Activated CD8-positive, alpha-beta T cell treated with anti-CD3 and anti-CD28 coated beads, Interleukin-2, amount 10 ng/mL, durations not matched to agents 7 days and 5 days (primary cell): ENCODE results near the gene RAPGEF2. TPM values are rescaled to one million over a fixed set of nuclear protein-coding genes. Genes with fewer than 3 reads are reported as not detected.
"Not testable (repeated sequence)": the region's sequence is repeated elsewhere in the genome, so short reads cannot be mapped to it uniquely, and the experiment has no call there.

ENCODE experiments used
- ATAC-seq: fragments of 150-1000 bp; cut with Tn5 transposase; one replicate; pipeline ENCODE4 v1.10.0; 2021; ENCODE audit warnings: moderate library complexity
- CTCF ChIA-PET: fragments of 350-600 bp; sonication (Branson Sonifier 250); formaldehyde crosslinking; loops from one replicate; lab custom pipeline; 2021; ENCODE audit warnings: antibody characterized with exemption; lab: Charles Lee
- POLR2A ChIA-PET: fragments of 350-600 bp; sonication (Branson Sonifier 250); formaldehyde crosslinking; loops from one replicate; lab custom pipeline; 2021; ENCODE audit warnings: antibody characterized with exemption; lab: Charles Lee
- DNase-seq: peaks from one replicate; pipeline ENCODE4 v3.0.0-alpha.2; 2020
- H3K27ac Mint-ChIP-seq: one replicate; pipeline ENCODE4 v1.8.0; 2021; ENCODE audit warnings: mild to moderate bottlenecking, mixed read lengths
- H3K27me3 Mint-ChIP-seq: one replicate; pipeline ENCODE4 v1.8.0; 2021; ENCODE audit warnings: low read depth, mixed read lengths
- H3K36me3 Mint-ChIP-seq: one replicate; pipeline ENCODE4 v1.8.0; 2021; ENCODE audit warnings: low read depth, mixed read lengths
- H3K4me1 Mint-ChIP-seq: one replicate; pipeline ENCODE4 v1.8.0; 2021; ENCODE audit warnings: low read depth, mixed read lengths
- H3K4me3 Mint-ChIP-seq: one replicate; pipeline ENCODE4 v1.8.0; 2021; ENCODE audit warnings: mild to moderate bottlenecking, mixed read lengths
- H3K9me3 Mint-ChIP-seq: one replicate; pipeline ENCODE4 v1.8.0; 2022; ENCODE audit warnings: mixed read lengths; ENCODE audit not compliant: insufficient read depth
- total RNA-seq, 2 experiments: library from RNA; stranded (reverse); gene quantifications; one replicate each; pipeline ENCODE4 v1.2.3, GENCODE V29; 2021

RAPGEF2 gene
- total RNA-seq, 2 experiments from 2014 or later, result 10.4 to 12.2 TPM

DNA sequence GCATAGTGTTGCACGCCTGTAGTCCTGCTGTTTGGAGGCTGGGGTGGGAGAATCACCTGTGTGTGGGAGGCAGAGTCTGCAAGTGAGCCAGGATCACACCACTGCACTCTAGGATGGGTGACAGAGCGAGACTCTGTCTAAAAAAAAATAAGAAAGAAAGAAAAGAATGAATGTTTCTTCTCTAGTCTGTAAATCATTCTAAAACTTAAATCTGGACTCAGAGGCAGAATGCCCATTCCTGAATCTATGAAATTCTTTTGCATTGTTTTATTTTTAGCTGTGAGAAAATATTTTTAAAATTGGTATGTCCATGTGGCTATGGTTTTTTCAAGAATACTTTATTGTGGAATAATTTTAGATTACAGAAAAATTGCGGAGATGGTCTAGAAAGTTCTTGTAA is 49.3 kb downstream of the RAPGEF2 start:
- ATAC-seq (no peak), DNase-seq (no peak)
- Mint-ChIP-seq H3K4me1 (no peaks in the 10 kb centered on the region), H3K27me3 (no peaks in the 10 kb centered on the region), H3K4me3 (no peak overlapping the region), H3K27ac (no peak overlapping the region), H3K36me3 (no peaks in the 10 kb centered on the region), H3K9me3 (no peaks in the 10 kb centered on the region)
- ChIA-PET POLR2A (no interaction called here), CTCF (no interaction called here)

DNA sequence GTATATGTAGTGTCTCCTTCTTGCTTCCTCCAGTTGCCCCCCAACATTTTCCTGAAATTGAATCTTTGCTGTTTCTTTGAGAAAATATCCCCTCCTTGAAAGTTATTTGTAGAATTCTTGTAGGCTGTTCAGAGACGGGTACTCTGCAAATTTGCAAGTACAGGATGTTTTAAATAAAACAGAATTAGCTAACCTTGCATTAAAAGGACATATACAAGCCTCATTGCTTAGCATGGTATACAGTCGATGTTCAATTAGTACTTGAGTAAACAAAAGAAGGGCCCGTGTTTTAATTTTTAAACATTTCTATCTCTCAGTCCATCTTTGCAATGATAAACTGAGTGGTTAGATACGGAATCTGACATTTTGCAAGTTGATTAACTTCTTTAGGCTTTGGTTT is 50.8 kb downstream of the RAPGEF2 start:
- Mint-ChIP-seq H3K27me3 (no peaks in the 10 kb centered on the region), H3K27ac (no peak overlapping the region), H3K4me1 (no peaks in the 10 kb centered on the region), H3K4me3 (no peak overlapping the region), H3K9me3 (no peaks in the 10 kb centered on the region), H3K36me3 (no peaks in the 10 kb centered on the region)
- ChIA-PET CTCF (no interaction called here), POLR2A (no interaction called here)
- DNase-seq, result no peak
- ATAC-seq, result no peak

DNA sequence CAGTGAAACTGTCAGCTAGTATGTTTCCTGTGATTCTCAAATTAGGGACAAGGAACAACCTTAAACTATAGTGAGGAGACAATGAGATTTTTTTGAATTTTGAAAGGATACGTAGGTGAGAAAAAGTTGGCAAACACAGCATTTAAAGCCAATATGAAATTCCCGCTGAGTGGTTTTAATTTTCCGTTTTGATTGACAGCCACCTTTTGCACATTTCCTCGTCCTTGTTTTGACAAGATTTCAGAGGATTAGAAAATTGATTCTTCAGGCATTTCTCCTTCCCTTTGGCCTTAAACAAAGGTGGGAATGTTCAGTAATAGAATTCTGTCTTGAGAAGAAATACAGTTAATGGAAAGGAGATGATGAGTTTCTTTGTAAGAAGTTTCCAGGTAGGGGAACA is 52.2 kb downstream of the RAPGEF2 start:
- no peak for DNase-seq
- CTCF ChIA-PET, result no interaction called here
- no peak overlapping the region for H3K4me3 Mint-ChIP-seq
- no peak overlapping the region for H3K27ac Mint-ChIP-seq
- POLR2A ChIA-PET, result no interaction called here
- no peaks in the 10 kb centered on the region for H3K36me3 Mint-ChIP-seq
- H3K4me1 Mint-ChIP-seq, result no peaks in the 10 kb centered on the region
- no peaks in the 10 kb centered on the region for H3K9me3 Mint-ChIP-seq
- peaks cover 3% of the 10 kb centered on the region for H3K27me3 Mint-ChIP-seq
- no peak for ATAC-seq

DNA sequence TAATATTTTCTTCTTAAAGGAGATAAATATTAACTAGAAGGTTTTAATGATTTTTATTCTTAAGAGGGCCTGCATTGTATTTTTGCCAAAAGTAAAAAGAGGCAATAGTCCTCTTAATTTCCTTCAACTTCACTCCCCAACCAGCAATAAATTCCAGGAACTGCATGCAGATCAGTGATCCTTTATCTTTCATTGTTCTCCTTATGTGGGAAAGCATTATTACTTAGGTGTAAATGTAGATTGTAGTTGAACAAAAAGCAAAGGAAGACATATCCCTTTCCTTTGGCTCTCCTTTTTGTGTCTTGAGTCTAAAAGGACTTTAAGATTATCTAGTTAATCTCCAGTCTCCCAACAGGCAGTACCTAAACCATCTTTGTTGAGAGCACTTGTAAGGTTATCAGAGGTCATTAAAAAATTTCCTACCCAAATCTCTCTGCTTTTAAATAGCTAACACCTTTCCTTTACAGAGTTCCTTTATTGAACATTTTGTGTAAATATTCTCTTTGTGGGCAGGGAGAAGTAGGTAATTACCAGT is 55.3 kb downstream of the RAPGEF2 start:
- H3K27me3 Mint-ChIP-seq, result peaks cover 3% of the 10 kb centered on the region
- POLR2A ChIA-PET, result no interaction called here
- ATAC-seq (no peak), DNase-seq (no peak)
- CTCF ChIA-PET, result no interaction called here
- H3K36me3 Mint-ChIP-seq, result no peaks in the 10 kb centered on the region
- no peak overlapping the region for H3K27ac Mint-ChIP-seq
- H3K4me1 Mint-ChIP-seq, result no peaks in the 10 kb centered on the region
- H3K4me3 Mint-ChIP-seq, result no peak overlapping the region
- H3K9me3 Mint-ChIP-seq, result no peaks in the 10 kb centered on the region

DNA sequence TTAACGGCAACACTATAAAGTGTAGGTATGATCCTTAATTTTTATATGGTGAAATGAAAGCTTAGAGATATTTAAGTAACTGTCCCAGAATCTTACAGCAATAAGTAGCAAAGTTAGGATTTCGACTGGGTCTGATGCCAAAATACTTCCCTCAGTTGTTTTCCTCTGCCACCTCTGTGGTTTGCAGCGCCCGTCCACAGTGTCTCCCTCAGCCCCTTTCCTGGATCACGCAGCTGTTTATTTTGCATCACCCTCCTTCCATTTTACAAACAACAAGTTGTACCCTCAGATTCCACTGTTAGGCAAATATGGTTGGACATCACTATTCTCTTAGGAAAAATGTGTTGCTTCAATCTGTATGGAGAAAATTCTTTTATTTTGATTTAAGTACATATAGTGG is 56.1 kb downstream of the RAPGEF2 start:
- ChIA-PET CTCF (no interaction called here), POLR2A (no interaction called here)
- Mint-ChIP-seq H3K27me3 (peaks cover 3% of the 10 kb centered on the region), H3K9me3 (no peaks in the 10 kb centered on the region), H3K4me1 (no peaks in the 10 kb centered on the region), H3K36me3 (no peaks in the 10 kb centered on the region), H3K27ac (no peak overlapping the region), H3K4me3 (no peak overlapping the region)
- no peak for ATAC-seq
- DNase-seq, result no peak

DNA sequence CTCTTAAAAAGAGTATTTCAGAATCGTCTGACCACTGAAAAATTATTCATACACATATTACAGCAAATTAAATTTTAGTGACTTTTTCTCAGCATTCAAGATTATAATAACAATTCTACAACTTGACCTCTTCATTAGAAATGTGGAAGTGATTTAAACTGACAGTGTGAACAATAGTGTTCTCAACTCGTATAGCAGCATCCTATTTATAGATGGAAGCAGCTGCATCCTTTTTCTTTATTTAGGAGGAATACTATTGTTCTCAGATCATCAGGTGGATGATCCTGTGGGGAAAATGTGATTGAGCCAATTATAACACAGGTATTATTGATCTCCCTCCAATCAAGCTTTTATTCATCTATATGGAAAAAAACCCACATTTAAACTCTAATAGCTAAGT is 56.7 kb downstream of the RAPGEF2 start:
- no peak overlapping the region for H3K4me3 Mint-ChIP-seq
- ATAC-seq (no peak), DNase-seq (no peak)
- no peak overlapping the region for H3K27ac Mint-ChIP-seq
- ChIA-PET CTCF (interaction anchor here (1.1 kb wide), 1 partner anchor 43 kb away, joined by 3 read pairs; no protein-coding TSS in a partner anchor), POLR2A (no interaction called here)
- peaks cover 3% of the 10 kb centered on the region for H3K27me3 Mint-ChIP-seq
- no peaks in the 10 kb centered on the region for H3K9me3 Mint-ChIP-seq
- no peaks in the 10 kb centered on the region for H3K4me1 Mint-ChIP-seq
- H3K36me3 Mint-ChIP-seq, result no peaks in the 10 kb centered on the region

DNA sequence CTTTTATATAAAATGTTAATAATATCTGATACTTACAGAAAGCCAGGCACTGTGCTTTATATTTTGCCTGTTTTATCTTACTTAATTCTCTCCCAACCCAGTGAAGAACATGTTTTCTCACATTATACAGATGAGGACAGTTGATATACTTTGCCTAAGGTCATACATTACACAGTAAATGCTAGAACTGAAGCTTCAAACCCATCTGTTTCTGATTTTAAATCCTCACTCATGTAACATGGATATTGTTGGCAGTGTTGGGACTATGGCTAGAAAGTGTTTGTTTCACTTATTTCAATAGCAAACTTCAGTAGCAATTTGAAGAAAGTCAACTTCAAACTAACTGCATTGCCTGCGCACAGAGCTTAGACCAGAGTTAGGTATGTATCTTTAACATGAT is 57.4 kb downstream of the RAPGEF2 start:
- no peaks in the 10 kb centered on the region for H3K9me3 Mint-ChIP-seq
- no peak overlapping the region for H3K27ac Mint-ChIP-seq
- ChIA-PET CTCF (interaction anchor here (1.1 kb wide), 2 partner anchors 10 to 43 kb away, joined by 3 read pairs; no protein-coding TSS in a partner anchor), POLR2A (no interaction called here)
- no peak for ATAC-seq
- H3K4me3 Mint-ChIP-seq, result no peak overlapping the region
- H3K36me3 Mint-ChIP-seq, result no peaks in the 10 kb centered on the region
- peaks cover 3% of the 10 kb centered on the region for H3K27me3 Mint-ChIP-seq
- DNase-seq, result no peak
- no peaks in the 10 kb centered on the region for H3K4me1 Mint-ChIP-seq

DNA sequence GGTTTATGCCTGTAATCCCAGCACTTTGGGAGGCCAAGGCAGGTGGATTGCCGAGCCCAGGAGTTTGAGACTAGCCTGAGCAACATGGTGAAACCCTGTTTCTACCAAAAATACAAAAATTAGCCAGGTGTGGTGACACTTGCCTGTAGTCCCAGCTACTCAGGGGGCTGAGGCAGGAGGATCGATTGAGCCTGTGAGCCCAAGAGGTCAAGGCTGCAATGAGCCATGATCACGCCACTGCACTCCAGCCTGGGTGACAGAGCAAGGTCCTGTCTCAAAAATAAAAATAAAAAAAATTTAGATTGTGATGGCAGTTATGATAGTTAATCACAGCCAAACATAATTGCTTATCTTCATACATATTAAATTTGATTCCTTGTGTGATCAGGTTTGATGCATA is 58.6 kb downstream of the RAPGEF2 start:
- ATAC-seq, H3K36me3 Mint-ChIP-seq, H3K4me3 Mint-ChIP-seq, H3K27me3 Mint-ChIP-seq, DNase-seq, H3K4me1 Mint-ChIP-seq, H3K9me3 Mint-ChIP-seq, POLR2A ChIA-PET, CTCF ChIA-PET, H3K27ac Mint-ChIP-seq: not testable (repeated sequence)

DNA sequence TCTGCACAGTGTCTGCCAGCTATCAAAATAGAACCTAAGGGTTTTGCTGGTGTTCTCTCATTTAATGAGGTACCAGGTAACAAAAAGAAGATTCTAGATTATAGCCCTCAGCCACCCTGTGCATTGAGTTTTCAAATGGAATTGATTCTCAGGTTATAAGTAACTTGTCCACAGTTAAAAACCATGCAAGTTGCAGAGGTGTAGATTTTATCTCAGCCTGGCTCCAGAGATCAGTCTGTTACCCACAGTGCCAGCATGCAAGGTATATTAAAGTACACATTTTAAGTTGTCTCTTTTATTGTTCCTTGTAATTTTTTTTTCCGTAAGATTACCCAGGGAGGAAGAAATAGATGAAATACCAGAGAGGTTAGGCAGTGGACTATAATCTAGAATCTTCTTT is 59.7 kb downstream of the RAPGEF2 start:
- DNase-seq (no peak), ATAC-seq (no peak)
- POLR2A ChIA-PET, result no interaction called here
- H3K4me1 Mint-ChIP-seq, result peaks cover 5% of the 10 kb centered on the region
- CTCF ChIA-PET, result interaction anchor here (1.4 kb wide), 1 partner anchor 61 kb away, joined by 3 read pairs; no protein-coding TSS in a partner anchor
- H3K36me3 Mint-ChIP-seq, result no peaks in the 10 kb centered on the region
- H3K4me3 Mint-ChIP-seq, result no peak overlapping the region
- H3K27me3 Mint-ChIP-seq, result peaks cover 3% of the 10 kb centered on the region
- H3K9me3 Mint-ChIP-seq, result no peaks in the 10 kb centered on the region
- no peak overlapping the region for H3K27ac Mint-ChIP-seq

DNA sequence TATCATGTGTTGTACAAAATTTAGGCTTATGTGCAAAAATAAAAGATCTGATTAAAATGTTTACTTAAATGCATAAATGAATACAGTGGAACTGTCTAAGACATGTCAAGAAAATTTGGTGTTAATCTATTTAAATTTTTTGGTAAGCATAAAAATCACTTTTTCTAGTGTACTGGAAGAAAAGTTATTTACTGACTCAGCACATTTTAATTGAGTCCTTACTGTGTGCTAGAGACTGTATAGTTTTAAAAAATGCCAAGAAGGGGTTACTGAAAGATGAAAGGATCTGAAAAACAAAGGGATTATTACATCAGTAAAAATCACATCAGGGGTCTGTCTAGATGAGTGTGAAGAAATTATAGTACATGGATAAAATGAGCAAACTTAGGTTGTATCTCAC is 60.6 kb downstream of the RAPGEF2 start:
- DNase-seq (no peak), ATAC-seq (no peak)
- H3K36me3 Mint-ChIP-seq, result no peaks in the 10 kb centered on the region
- H3K9me3 Mint-ChIP-seq, result no peaks in the 10 kb centered on the region
- ChIA-PET CTCF (interaction anchor here (1.4 kb wide), 1 partner anchor 62 kb away, joined by 3 read pairs; no protein-coding TSS in a partner anchor), POLR2A (no interaction called here)
- H3K27me3 Mint-ChIP-seq, result peaks cover 3% of the 10 kb centered on the region
- H3K4me3 Mint-ChIP-seq, result no peak overlapping the region
- peaks cover 5% of the 10 kb centered on the region for H3K4me1 Mint-ChIP-seq
- no peak overlapping the region for H3K27ac Mint-ChIP-seq

DNA sequence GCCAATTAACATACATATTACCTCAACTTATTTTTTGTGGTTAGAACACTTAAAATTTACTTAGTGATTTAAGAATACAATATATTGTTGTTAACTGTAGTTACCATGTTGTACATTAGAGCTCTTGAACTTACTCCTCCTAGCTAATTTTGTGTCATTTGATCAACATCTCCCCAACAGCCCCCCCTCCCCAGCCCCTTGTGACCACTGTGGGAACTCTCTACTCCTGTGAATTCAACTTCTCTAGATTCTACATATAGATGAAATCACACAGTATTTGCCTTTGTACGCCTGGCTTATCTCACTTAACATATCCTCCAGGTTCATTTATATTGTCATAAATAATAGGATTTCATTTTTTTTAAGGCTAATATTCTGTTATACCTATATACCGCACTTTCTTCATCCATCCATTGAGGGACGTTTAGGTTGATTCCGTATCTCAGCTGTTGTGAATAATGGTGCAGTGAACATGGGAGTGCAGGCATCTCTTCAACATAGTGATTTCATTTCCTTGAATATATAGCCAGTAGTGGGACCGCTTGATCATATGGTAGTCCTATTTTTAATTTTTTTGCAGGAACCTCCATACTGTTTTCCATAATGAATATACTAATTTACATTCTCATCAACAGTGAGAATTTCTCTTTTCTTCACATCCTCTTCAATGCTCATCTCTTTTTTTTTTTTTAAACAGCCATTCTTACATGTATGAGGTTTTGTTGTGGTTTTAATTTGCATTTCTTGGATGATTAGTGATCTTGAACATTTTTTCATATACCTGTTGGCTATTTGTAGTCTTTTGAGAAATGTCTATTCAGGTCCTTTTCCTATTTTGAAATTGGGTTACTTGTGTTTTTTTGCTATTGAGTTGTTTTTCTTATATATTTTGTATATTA is 66.8 kb downstream of the RAPGEF2 start:
- Mint-ChIP-seq H3K27ac (no peak overlapping the region), H3K4me3 (no peak overlapping the region), H3K36me3 (no peaks in the 10 kb centered on the region), H3K27me3 (peaks cover 3% of the 10 kb centered on the region), H3K9me3 (no peaks in the 10 kb centered on the region), H3K4me1 (peaks cover 11% of the 10 kb centered on the region)
- no peak for ATAC-seq
- DNase-seq, result no peak
- CTCF ChIA-PET, result no interaction called here
- POLR2A ChIA-PET, result no interaction called here

DNA sequence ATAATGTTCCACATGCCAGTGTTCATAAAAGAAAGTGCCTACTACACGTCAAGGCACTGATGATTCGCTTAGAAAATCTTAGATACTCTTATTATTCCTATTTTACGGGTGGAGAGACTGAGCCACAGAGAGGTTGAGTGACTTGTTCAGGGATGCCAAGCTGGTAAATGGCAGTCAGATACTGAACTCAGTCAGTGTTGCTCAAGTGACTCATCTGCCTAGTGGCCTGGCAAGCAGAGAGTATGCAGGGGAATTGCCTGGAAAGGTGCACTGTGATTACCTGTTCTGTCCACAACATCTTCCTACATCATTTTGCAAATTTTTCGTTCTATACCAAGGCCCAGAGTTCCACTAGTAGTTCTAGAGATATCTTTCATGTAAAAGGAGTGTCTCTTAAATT is 68.4 kb downstream of the RAPGEF2 start:
- ChIA-PET CTCF (no interaction called here), POLR2A (no interaction called here)
- Mint-ChIP-seq H3K9me3 (no peaks in the 10 kb centered on the region), H3K27me3 (peaks cover 3% of the 10 kb centered on the region), H3K4me1 (peaks cover 18% of the 10 kb centered on the region), H3K36me3 (no peaks in the 10 kb centered on the region), H3K27ac (no peak overlapping the region), H3K4me3 (no peak overlapping the region)
- ATAC-seq (no peak), DNase-seq (no peak)
